Stimulated activated effector memory CD8-positive, alpha-beta T cell treated with anti-CD3 and anti-CD28 coated beads, Interleukin-12 subunit alpha, Interleukin-12 subunit beta, amount 100 ng/mL, for 72 hours (primary cell): ENCODE data around the gene LRRC25.

Experiments
- ATAC-seq: fragments of 150-1000 bp; cut with Tn5 transposase; 2 replicates; pipeline ENCODE4 v1.10.0; 2021
- DNase-seq, 2 donors: peaks; one replicate each; pipeline ENCODE4 v3.0.0; 2021 to 2022; ENCODE audit warnings: low spot score in 2 of 2
- H3K27ac Mint-ChIP-seq: one replicate; pipeline ENCODE4 v1.8.0; 2022; ENCODE audit warnings: mild to moderate bottlenecking, mixed read lengths
- H3K36me3 Mint-ChIP-seq: one replicate; pipeline ENCODE4 v1.8.0; 2022; ENCODE audit warnings: mild to moderate bottlenecking, mixed read lengths
- H3K4me1 Mint-ChIP-seq: one replicate; pipeline ENCODE4 v1.8.0; 2022; ENCODE audit warnings: mixed read lengths
- H3K4me3 Mint-ChIP-seq: one replicate; pipeline ENCODE4 v1.8.0; 2022; ENCODE audit warnings: mild to moderate bottlenecking, mixed read lengths
- H3K9me3 Mint-ChIP-seq: one replicate; pipeline ENCODE4 v1.8.0; 2022; ENCODE audit warnings: mixed read lengths

The LRRC25 gene

DNA sequence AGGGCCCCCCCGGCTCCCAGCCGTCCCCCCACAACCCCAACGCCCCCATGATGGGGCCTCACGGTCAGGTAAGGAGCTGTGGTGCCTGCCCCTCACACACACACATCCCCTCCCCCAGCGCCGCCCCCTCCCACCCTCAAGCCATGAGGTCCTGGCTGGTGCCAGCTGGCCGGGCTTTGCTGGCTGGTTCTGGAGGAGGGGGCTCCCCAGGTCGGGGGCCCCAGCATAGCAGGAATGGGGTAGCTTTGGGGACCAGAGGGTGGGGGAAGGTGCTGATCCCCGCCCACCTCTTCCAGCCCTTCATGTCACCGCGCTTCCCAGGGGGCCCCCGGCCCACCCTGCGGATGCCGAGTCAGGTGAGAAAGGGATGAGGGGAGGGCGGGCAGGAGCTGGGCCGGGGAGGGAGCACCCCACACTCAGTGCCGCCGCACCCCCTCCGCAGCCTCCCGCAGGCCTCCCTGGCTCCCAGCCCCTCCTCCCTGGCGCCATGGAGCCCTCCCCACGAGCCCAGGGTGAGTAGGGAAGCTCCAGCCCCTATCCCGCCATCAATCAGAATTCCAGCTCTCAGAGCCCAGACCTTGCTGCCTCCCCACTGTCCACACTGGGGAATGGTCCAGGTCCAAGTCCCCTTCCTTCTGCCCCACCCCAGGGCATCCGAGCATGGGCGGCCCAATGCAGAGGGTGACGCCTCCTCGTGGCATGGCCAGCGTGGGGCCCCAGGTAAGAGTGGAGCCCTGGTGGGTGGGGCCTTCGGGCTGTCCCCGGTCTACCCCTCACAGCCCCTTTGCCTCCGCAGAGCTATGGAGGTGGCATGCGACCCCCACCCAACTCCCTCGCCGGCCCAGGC lies 34.2 kb upstream of the LRRC25 start:
- Mint-ChIP-seq H3K4me1 (peaks cover 38% of the 10 kb centered on the region), H3K36me3 (peaks cover 51% of the 10 kb centered on the region), H3K4me3 (no peak overlapping the region), H3K27ac (no peak overlapping the region), H3K9me3 (no peaks in the 10 kb centered on the region)
- ATAC-seq (no peak), DNase-seq (no peak)

DNA sequence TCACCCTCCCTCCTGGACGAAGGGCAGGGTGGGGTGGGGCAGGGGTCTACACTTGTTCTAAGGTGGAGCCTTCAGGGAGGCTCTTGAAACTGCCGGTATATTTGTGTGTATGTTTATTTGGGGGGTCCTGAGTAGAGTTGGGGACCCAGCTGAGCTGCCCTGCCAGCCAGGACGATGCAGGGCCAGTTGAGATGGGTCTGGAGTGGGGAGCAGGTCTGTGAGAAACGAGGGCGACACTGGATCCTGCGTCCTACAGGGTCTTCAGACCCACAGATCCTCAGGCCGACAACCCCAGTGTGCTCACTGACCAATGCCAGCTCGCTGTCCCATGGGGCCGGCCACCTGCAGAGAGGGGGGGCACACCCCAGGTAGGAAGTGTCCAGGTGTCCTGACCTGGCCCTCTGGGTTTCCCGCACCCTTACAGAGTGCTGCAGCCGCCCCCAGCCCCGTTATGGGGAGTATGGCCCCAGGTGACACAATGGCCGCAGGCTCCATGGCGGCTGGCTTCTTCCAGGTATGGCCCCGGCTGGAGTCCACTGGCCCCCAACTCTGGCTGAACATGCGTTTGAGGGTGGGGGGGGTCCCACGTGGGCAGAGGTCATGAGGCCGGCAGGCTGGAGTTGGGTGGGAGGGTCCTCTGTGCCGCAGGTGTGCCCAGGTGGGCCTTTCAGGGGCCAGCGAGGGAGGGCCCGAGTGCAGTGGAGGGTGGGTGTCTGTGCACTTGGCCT lies 33.2 kb upstream of the LRRC25 start:
- Mint-ChIP-seq H3K4me3 (peak overlapping the region; percentile 20), H3K4me1 (peaks cover 39% of the 10 kb centered on the region), H3K36me3 (peaks cover 41% of the 10 kb centered on the region), H3K27ac (no peak overlapping the region), H3K9me3 (no peaks in the 10 kb centered on the region)
- DNase-seq (no peak), ATAC-seq (no peak)

DNA sequence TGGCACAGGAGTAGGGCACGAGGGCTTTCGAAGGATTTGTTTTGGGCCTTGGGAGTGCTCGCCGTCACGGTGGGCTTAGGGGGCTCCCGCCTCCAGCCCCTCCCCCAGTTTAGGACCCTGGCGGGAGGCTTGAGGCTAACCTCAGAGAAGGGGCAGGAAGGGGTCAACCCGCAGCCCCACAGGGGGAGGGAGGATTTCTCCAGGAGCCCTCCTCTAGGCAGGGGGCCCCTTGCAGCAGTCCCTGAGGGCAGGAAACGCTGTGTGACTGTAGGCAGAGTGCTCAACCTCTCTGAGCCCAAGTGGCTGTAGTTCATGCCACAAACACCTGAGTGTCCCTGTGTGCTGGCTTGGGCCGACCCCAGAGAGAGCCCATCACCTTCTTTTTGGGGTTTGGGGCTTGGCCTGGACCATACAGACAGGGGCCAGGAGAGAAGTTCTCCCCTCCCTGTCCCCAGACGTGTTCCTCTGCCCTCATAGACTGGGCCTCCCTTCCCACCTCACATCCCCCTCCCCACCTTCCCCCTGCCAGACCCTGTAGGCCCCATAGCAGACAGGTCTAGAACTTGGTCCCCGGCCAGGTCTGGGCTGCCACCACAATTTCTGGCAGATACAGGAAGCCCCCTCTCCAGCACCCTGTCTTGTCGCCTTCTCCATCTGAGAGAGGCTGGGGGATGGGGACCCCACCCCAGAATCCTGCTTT lies 32.4 kb upstream of the LRRC25 start:
- no peak for ATAC-seq
- H3K27ac Mint-ChIP-seq = no peak overlapping the region
- H3K4me3 Mint-ChIP-seq = peak overlapping the region; percentile 44
- no peak for DNase-seq
- peaks cover 45% of the 10 kb centered on the region for H3K4me1 Mint-ChIP-seq
- no peaks in the 10 kb centered on the region for H3K9me3 Mint-ChIP-seq
- H3K36me3 Mint-ChIP-seq = peaks cover 34% of the 10 kb centered on the region

DNA sequence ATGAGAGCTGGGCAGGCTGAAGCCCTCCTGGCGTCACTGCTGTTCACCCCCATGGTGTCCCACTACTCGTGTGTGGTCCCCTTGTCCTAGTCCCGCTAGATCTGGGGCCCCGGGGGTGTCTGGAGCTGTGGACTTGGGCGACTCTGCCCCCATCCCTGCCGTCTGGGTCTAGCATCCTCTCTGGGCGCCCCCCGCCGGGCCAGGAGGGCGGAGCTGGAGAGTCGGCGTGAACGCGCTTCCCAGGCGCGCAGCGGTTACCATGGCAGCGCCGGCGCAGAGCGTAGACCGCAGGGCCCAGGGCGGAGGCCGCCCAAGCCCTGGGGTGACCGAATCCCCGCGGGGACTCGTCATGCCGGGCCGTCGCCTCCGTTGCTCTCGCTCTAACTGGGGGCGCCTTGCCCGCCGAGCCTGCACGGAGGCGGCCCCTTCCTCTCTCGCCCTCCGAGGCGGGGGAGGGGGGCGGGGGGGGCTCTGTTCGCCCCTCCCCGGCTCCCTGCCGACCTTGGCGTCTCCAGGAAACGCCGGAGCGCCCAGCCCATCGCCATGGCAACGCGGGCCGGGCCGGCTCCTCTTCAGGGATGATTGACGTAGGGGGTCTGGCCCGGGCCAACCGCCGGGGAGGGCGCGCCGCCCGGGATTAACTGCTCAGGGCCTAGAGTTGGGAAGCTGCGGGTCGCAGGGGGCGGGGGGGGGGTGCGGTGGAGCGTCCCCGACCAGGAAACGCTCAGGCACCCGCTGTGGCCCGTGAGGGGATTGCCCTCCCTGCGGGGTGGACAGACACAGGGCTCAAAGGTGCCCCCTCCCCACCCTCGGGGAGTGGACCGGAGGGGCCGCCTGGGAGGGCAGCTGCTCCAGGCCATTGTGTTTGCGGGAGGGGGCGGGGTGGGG lies 31.6 kb upstream of the LRRC25 start:
- DNase-seq (peak; percentile 74 to 93), ATAC-seq (peak; percentile 89)
- Mint-ChIP-seq H3K9me3 (no peaks in the 10 kb centered on the region), H3K27ac (no peak overlapping the region), H3K4me1 (peaks cover 45% of the 10 kb centered on the region), H3K4me3 (peak overlapping the region; percentile 44), H3K36me3 (peaks cover 25% of the 10 kb centered on the region)

DNA sequence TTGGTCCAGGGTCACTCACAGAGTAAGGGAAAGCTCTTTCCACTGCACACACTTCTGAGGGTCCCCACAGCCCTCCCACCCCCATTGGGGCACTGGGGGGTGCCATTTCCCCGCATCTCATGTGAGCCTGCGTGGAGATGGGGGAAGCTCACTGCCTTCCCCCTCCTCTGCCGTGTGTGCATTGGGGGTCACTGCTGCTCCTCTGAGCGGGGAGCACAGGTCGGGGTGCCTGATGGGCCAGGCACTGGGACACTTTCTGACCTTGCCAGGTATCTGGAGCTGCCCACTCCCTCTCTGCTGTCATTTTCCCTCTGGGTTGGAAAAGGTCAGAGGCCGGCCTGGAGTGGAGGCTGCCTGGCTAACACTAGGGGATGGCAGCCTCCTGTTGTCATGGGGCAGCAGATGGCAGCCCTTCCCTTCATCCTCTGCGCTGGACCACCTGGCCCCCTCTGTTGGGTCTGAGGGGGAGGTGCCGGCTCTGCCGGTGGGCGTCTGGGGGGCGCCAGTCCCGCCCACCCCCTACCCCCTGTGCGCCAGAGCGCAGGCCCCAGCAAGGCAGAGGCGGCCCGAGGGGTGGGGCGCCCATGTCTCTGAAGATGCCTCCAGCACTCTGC lies 30.9 kb upstream of the LRRC25 start:
- Mint-ChIP-seq H3K4me1 (peaks cover 52% of the 10 kb centered on the region), H3K27ac (no peak overlapping the region), H3K9me3 (no peaks in the 10 kb centered on the region), H3K36me3 (peaks cover 29% of the 10 kb centered on the region), H3K4me3 (peak overlapping the region; percentile 44)
- ATAC-seq (no peak), DNase-seq (no peak)

DNA sequence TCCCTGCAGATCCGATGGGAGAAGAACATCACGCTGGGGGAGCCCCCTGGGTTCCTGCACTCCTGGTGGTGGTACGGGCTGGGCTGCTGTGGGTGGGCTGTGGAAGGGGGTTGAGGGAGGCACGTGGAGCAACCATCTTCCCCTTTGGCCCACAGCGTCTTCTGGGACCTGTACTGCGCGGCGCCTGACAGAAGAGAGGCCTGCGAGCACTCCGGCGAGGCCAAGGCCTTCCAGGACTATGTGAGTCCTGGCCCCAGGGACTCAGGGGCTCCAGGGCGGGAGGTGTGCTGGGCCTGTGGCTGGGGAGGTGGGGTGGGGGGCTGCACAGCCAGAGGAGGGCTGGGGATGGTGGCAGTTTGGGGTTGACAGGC lies 30.3 kb upstream of the LRRC25 start:
- ATAC-seq (no peak), DNase-seq (no peak)
- H3K9me3 Mint-ChIP-seq = no peaks in the 10 kb centered on the region
- no peak overlapping the region for H3K4me3 Mint-ChIP-seq
- H3K27ac Mint-ChIP-seq = peak overlapping the region; percentile 68
- H3K36me3 Mint-ChIP-seq = peaks cover 31% of the 10 kb centered on the region
- H3K4me1 Mint-ChIP-seq = peaks cover 58% of the 10 kb centered on the region

DNA sequence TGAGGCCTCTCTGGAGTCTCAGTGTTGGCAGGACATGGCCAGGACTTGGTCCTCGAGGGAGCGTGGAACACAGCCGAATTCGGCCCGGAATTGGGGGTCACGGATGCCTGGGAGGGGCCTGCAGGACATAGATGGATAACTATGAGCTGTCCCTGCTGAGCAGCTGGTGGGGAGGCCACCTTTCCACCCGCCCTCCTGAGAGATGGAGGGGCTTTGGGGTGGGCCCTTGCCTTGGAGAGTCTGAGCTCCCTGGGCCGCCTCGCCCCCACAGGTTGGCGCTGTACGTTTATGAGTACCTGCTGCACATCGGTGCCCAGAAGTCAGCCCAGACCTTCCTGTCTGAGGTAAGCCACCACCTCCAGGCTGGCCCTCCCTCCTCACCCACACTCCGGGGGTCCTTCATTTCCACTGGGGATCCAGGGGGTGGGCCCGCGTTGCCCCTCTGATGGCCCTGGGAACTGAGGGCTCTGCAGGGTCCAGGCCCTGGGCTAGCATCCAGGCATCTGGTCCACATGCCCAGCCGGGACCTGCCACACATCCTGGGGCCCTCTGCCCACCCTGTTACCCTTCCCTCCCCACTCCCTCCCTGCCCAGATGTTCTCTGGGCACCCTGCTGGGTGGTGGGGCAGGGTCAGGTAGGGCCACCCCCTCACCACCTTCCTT lies 29.8 kb upstream of the LRRC25 start:
- Mint-ChIP-seq H3K4me3 (no peak overlapping the region), H3K27ac (peak overlapping the region; percentile 68), H3K36me3 (peaks cover 29% of the 10 kb centered on the region), H3K4me1 (peaks cover 62% of the 10 kb centered on the region), H3K9me3 (no peaks in the 10 kb centered on the region)
- DNase-seq = no peak
- ATAC-seq = no peak

DNA sequence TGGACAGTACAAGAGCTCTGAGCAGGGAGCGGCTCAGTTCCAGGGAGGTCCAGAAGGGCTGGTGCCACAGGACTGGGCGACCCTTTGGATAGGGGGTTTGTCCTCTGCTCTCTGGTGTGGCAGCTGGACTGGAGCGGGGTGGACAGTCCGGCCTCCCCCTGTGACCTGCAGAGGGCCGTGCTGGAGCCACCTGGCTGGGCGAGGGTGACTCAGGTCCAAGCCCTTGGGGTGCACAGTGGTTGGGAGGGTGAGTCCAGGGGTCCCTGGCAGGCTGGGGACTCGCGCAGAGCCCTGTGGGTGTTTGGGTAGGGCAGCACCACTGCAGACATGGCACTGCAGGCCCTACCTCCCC lies 29.0 kb upstream of the LRRC25 start:
- DNase-seq (no peak), ATAC-seq (no peak)
- Mint-ChIP-seq H3K4me3 (no peak overlapping the region), H3K9me3 (no peaks in the 10 kb centered on the region), H3K36me3 (peaks cover 29% of the 10 kb centered on the region), H3K27ac (peak overlapping the region; percentile 68), H3K4me1 (peaks cover 67% of the 10 kb centered on the region)

DNA sequence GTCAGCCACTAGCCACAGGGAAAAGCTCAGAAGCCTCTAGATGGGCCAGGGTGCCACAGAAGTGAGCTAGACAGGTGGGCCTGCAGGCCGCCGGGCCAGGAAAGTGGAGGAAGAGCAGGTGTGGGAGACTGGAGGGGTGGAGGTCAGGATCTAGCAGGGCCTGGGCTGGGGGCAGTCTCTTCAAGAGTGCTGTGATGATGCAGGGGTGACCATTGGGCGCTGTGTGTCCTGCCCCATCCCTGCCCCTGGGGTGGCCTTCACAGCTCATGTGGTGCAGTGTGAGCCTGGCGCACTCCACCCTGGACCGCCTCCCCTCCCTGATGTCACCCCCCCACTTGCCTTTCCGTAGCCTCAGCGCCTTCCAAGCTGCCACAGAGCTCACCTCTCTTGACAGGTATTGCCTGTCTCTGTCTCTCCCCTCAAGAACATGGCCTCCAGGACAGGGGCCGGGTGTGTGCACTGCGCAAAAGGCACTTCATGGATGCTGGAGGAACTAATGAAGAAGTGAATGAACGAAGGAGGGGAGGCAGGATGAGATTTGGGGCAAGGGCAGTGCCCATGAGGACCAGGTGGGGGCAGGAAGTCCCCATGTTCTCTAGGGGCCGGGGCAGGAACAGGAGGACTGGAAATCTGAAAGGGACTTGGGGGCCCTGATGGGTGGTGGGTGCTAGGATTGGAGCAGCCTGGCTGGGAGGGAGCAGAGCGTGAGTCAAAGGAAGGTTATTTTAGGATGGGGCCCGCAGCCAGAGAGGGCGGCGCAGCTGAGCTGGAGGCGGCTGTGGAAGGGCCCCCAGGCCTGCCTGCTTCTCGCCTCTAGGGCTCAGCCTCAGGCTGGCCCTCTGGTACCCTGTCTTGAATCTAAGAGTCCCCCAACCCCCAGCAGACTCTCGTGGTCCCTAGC lies 28.3 kb upstream of the LRRC25 start:
- ATAC-seq = no peak
- no peaks in the 10 kb centered on the region for H3K9me3 Mint-ChIP-seq
- peak overlapping the region; percentile 68 for H3K27ac Mint-ChIP-seq
- peaks cover 32% of the 10 kb centered on the region for H3K36me3 Mint-ChIP-seq
- H3K4me1 Mint-ChIP-seq = peaks cover 73% of the 10 kb centered on the region
- DNase-seq = no peak
- no peak overlapping the region for H3K4me3 Mint-ChIP-seq

DNA sequence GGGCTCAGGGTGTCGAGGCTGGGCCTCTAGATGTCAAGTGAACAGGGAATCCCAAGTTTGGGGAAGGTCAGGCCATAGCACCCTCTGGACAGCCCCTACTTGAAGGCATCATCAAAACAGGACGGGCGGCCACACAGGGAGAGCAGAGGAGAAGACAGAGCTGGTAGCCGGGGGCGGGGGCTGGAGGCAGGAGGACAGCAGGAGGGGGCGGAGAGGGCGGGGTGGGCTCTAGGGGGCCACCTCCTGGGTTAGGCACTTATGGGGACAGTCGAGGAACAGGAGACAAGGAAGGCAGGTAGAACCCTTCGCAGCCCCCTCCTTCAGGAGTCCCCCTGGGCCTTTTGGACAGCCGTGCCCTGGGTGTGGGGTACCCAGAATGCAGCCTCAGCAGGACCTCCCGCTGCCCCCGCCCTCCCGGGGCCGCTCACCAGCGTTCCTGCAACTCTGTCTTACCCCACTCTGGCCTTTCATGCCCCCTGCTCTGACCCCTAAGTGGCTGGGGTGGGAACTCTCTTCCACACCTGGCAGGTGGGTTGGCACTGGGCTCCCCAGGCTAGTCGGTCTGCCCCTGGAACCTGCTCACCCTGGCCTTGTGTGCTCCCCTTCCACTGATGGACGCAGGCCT lies 27.6 kb upstream of the LRRC25 start:
- peaks cover 75% of the 10 kb centered on the region for H3K4me1 Mint-ChIP-seq
- H3K27ac Mint-ChIP-seq = peak overlapping the region; percentile 40
- ATAC-seq (no peak), DNase-seq (no peak)
- H3K9me3 Mint-ChIP-seq = no peaks in the 10 kb centered on the region
- peaks cover 34% of the 10 kb centered on the region for H3K36me3 Mint-ChIP-seq
- no peak overlapping the region for H3K4me3 Mint-ChIP-seq

DNA sequence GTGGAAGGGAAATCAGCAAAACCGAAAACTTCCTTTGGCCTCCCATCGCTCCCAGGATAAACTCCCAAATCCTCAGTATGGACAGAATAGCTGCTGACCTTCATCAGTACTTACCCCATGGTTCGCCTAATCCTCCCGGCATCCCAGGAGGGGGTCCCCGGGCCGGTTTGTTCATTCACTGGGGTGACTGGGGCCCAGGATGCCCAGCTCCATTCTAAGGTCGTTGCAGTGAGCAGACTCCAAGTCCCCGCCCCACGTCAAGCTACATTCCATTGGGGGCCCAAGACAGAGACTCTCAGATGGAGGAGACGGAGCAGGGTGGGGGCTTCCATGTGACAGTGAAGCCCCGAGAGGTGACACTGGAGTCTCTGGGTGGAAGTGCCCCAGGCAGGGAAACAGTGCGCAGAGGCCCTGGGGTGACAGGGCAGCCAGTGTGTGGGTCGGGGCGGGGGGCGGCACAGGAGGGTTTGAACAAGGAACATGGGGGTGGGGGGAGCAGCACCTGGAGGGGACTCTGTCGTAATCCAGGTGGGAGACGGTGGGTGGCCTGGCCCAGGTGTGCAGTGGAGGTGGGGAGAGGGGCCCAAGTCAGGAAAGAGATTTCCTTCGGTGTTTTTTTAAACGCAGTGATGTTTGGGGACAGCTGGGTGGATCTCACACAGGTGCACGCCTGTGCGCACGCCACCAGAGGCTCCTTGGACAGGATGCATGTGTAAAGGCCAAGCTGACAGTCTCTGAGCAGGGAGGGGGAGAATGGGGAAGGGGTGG lies 26.9 kb upstream of the LRRC25 start:
- Mint-ChIP-seq H3K27ac (peak overlapping the region; percentile 52), H3K4me3 (peak overlapping the region; percentile 95)
- ATAC-seq = no peak

DNA sequence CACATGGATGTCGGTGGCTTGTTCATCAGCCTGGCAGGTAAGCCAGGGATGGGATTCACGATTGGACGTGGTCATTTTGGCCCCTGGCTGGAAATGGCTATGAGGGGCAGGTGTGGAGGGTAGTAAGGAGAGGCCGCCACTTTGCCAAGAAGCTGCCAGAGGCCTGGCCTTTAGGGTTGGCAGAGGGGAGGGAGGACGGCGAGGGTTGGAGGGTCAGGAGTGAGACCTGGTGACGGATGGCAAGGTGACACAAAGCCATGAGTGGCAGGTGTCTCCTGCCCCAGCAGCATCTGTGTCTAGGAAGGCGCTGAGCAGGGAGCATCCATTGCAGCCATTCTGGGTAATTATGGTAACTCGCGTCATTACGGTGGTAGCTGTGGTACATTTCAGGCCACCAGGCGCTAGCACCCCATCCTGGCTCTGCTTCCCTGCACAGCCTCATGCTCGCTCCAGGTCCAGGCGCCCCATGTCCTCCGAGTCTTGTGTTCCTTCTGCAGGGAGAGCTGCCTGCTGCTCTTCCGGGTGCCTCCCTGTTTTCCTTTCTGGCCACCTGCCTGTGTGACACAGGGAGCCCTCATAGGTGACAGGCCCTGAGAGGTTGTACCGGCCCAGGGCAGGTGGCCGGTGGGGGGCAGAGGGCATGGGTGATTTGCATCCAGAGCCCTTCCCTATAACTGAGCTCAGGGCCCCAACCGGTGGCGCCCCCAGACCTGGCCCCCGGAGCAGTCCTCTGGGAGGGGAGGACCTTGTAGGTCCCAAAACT lies 26.0 kb upstream of the LRRC25 start:
- Mint-ChIP-seq H3K9me3 (no peaks in the 10 kb centered on the region), H3K4me3 (peak overlapping the region; percentile 95), H3K27ac (peak overlapping the region; percentile 93), H3K36me3 (peaks cover 41% of the 10 kb centered on the region), H3K4me1 (peaks cover 77% of the 10 kb centered on the region)
- ATAC-seq (no peak), DNase-seq (no peak)

More for the DNA sequence above, 26.9 kb upstream of the LRRC25 start:
- DNase-seq = no peak
- Mint-ChIP-seq H3K36me3 (peaks cover 35% of the 10 kb centered on the region), H3K4me1 (peaks cover 70% of the 10 kb centered on the region), H3K9me3 (no peaks in the 10 kb centered on the region)
